GM12873 (cell line): ENCODE data around the gene MARCO.

Experiments used
- CTCF ChIP-seq: IDR thresholded peaks from 2 replicates; pipeline ENCODE4 v1.5.1; 2012; ENCODE audit warnings: low read depth, mild to moderate bottlenecking, moderate library complexity, low read length, control low read depth; ENCODE audit not compliant: insufficient read depth; ENCODE audit errors: missing control alignments

Gene MARCO

GRCh38 chr2:118932949-118933348, 9.0 kb upstream of the MARCO start:
- no peak for TF ChIP-seq CTCF

DNA sequence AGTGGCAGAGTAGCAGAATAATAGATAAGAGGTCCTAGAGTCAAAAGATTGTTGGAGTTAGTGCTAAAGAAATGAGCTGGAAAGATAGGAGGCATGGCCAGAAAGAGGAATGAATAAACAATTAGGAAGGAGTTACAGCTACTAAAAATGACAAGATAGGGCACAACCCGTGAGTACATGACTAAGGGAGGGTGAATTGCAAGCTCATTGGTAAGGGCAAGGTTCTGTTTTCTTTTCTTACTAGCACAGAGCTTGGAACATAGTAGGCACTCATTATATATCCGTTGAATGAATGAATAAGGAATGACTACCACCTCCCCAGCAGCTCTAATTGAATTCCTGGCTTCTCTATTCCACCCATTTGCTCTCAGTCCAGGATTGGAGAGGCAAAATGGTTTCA, 5.7 kb upstream of the MARCO start:
- no peak for TF ChIP-seq CTCF

DNA sequence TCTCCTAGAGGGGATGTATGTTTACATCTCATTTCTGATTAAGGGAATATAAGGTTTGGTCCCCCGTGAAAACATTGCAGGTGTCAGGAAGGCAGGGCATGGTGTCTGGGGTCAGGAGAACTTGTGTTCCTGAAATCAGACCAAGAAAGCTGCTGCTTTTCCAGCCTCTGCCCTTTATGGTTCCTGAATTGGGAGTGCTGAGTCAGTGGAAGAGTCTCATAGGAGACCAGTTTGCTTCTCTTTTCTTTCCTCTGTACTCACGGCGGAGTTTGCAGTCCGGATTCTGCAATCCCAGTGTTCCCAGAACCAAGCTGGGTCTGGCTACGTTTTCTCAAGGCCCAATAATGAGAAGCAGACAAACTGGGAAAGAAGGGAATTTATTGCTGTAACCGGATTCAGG, 5.1 kb upstream of the MARCO start:
- TF ChIP-seq CTCF = no peak

- TF ChIP-seq CTCF = no peak
Measured at GRCh38 chr2:118937817-118938216, 4.2 kb upstream of the MARCO start.

GRCh38 chr2:118939994-118940393, 2.0 kb upstream of the MARCO start:
- no peak for TF ChIP-seq CTCF

- no peak for TF ChIP-seq CTCF
Measured at GRCh38 chr2:118940486-118941120, 1.4 kb upstream of the MARCO start.

GRCh38 chr2:118943286-118943685, 1.3 kb downstream of the MARCO start:
- no peak for TF ChIP-seq CTCF
